Suprapubic skin (tissue), 4 donors: ENCODE measurements around the gene PHF5A. TPM values are rescaled to one million over a fixed set of nuclear protein-coding genes. Genes with fewer than 3 reads are reported as not detected.
"Not testable (repeated sequence)": the region's sequence is repeated elsewhere in the genome, so short reads cannot be mapped to it uniquely, and the experiment has no call there.

ENCODE experiments used
- DNase-seq, 2 donors: peaks; one replicate each; pipeline ENCODE4 v3.0.0-alpha.2; 2019; ENCODE audit warnings: low spot score in 2 of 2
- H3K27ac ChIP-seq: fragments of 200-600 bp; sonication (generic); one replicate; pipeline ENCODE4 v1.5.1; 2019
- H3K27me3 ChIP-seq: fragments of 200-600 bp; sonication (generic); one replicate; pipeline ENCODE4 v1.5.1; 2019
- H3K36me3 ChIP-seq: fragments of 200-600 bp; sonication (generic); one replicate; pipeline ENCODE4 v1.5.1; 2019
- H3K4me1 ChIP-seq: fragments of 200-600 bp; sonication (generic); one replicate; pipeline ENCODE4 v1.5.1; 2019
- H3K4me3 ChIP-seq: fragments of 200-600 bp; sonication (generic); one replicate; pipeline ENCODE4 v1.5.1; 2019; ENCODE audit warnings: mild to moderate bottlenecking
- H3K9me3 ChIP-seq: fragments of 200-600 bp; sonication (generic); one replicate; pipeline ENCODE4 v1.5.1; 2019
- CTCF ChIP-seq, 2 donors: fragments of 200-600 bp in 1 of 2; fragments of 450-650 bp in 1 of 2; sonication (generic) in 1 of 2; IDR thresholded peaks; one replicate each; pipeline ENCODE4 v1.5.1; 2016 to 2019; ENCODE audit warnings: antibody characterized with exemption in 2 of 2, mild to moderate bottlenecking in 1 of 2, moderate library complexity in 1 of 2
- EP300 ChIP-seq: sonication (generic); formaldehyde crosslinking; IDR thresholded peaks from one replicate; pipeline ENCODE4 v1.6.1; 2017; ENCODE audit warnings: antibody characterized with exemption
- POLR2A ChIP-seq, 2 donors: fragments of 450-650 bp; IDR thresholded peaks; one replicate each; pipeline ENCODE4 v1.6.1; 2017; ENCODE audit warnings: antibody characterized with exemption in 2 of 2, mild to moderate bottlenecking in 2 of 2, moderate library complexity in 2 of 2
- POLR2AphosphoS5 ChIP-seq, 3 donors: sonication (generic); formaldehyde crosslinking; IDR thresholded peaks; one replicate each; pipeline ENCODE4 v1.6.1; 2017; ENCODE audit warnings: antibody characterized with exemption in 3 of 3
- WGBS: methylation state at CpG from one replicate; pipeline ENCODE4 v1.1.5; 2018; 5-methylcytosine and 5-hydroxymethylcytosine counted together
- total RNA-seq, 4 donors: library from RNA; depleted of rRNA; stranded (reverse); fragments of >200 nt; gene quantifications; one replicate each; pipeline ENCODE4 v1.1.0, GENCODE V29; 2016

PHF5A gene
- total RNA-seq, 4 donors from 2014 or later: 26.7 to 47.1 (median 36.9) TPM

GRCh38 chr22:41436322-41437113, 32.0 kb downstream of the PHF5A start:
- Histone ChIP-seq H3K4me3 (no peak overlapping the region), H3K27me3 (no peaks in the 10 kb centered on the region), H3K36me3 (peaks cover 57% of the 10 kb centered on the region), H3K9me3 (no peaks in the 10 kb centered on the region), H3K27ac (no peak overlapping the region), H3K4me1 (peaks cover 33% of the 10 kb centered on the region)
- DNase-seq: no peak
- TF ChIP-seq EP300 (no peak), CTCF (IDR thresholded peaks at IDR 0.05) (no peak), POLR2A (IDR thresholded peaks at IDR 0.05) (no peak), POLR2AphosphoS5 (IDR thresholded peaks at IDR 0.05) (no peak)
- 77% methylated on average over 21 of the region's 23 CpGs for WGBS

GRCh38 chr22:41435560-41435959, 32.9 kb downstream of the PHF5A start:
- peaks cover 53% of the 10 kb centered on the region for H3K36me3 ChIP-seq
- H3K4me3 ChIP-seq: no peak overlapping the region
- TF ChIP-seq POLR2AphosphoS5 (IDR thresholded peaks at IDR 0.05) (no peak), CTCF (IDR thresholded peaks at IDR 0.05) (no peak), POLR2A (IDR thresholded peaks at IDR 0.05) (no peak), EP300 (no peak)
- no peak for DNase-seq
- no peaks in the 10 kb centered on the region for H3K9me3 ChIP-seq
- no peaks in the 10 kb centered on the region for H3K27me3 ChIP-seq
- WGBS: 71% methylated on average over 4 of the region's 4 CpGs
- H3K4me1 ChIP-seq: peaks cover 30% of the 10 kb centered on the region
- no peak overlapping the region for H3K27ac ChIP-seq

GRCh38 chr22:41434361-41435003, 34.0 kb downstream of the PHF5A start:
- Histone ChIP-seq H3K36me3 (peaks cover 52% of the 10 kb centered on the region), H3K4me1 (peaks cover 26% of the 10 kb centered on the region)
- H3K27me3 ChIP-seq, H3K27ac ChIP-seq, DNase-seq, H3K4me3 ChIP-seq, H3K9me3 ChIP-seq: not testable (repeated sequence)
- 56% methylated on average over 4 of the region's 5 CpGs for WGBS

DNA sequence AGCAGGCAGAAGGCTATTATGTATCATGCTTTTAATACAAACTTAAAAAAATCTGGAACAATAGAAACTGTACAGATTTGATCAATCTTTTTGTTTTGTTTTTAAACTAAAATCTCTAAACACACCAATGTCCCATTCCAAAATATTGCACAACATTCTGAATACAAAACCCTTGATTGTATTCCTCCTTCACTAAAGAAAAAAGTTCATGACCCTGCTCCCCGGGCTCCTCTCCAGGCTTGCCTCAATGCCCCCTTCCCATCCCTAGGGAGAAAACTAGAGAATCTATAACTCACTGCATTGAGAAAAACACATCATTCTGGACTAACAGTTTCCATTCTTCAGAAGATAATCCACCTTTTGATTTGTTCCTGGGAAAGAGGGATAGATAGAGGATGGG, 35.0 kb downstream of the PHF5A start:
- H3K4me3 ChIP-seq, DNase-seq, H3K27ac ChIP-seq, H3K9me3 ChIP-seq, H3K27me3 ChIP-seq: not testable (repeated sequence)
- 72% methylated on average over 1 of the region's 1 CpG for WGBS
- H3K4me1 ChIP-seq: peaks cover 19% of the 10 kb centered on the region
- peaks cover 55% of the 10 kb centered on the region for H3K36me3 ChIP-seq

GRCh38 chr22:41431656-41432055, 36.8 kb downstream of the PHF5A start:
- Histone ChIP-seq H3K9me3 (no peaks in the 10 kb centered on the region), H3K27ac (no peak overlapping the region), H3K36me3 (peaks cover 44% of the 10 kb centered on the region), H3K4me3 (no peak overlapping the region), H3K4me1 (peaks cover 19% of the 10 kb centered on the region), H3K27me3 (no peaks in the 10 kb centered on the region)
- TF ChIP-seq POLR2A (IDR thresholded peaks at IDR 0.05) (no peak), POLR2AphosphoS5 (IDR thresholded peaks at IDR 0.05) (no peak)
- WGBS: 76% methylated on average over 6 of the region's 6 CpGs
- no peak for DNase-seq

GRCh38 chr22:41429951-41430332, 38.5 kb downstream of the PHF5A start:
- Histone ChIP-seq H3K27ac (no peak overlapping the region), H3K4me3 (no peak overlapping the region), H3K4me1 (peaks cover 10% of the 10 kb centered on the region), H3K9me3 (no peaks in the 10 kb centered on the region), H3K27me3 (no peaks in the 10 kb centered on the region), H3K36me3 (peaks cover 36% of the 10 kb centered on the region)
- TF ChIP-seq EP300 (no peak), POLR2AphosphoS5 (IDR thresholded peaks at IDR 0.05) (no peak), CTCF (IDR thresholded peaks at IDR 0.05) (no peak), POLR2A (IDR thresholded peaks at IDR 0.05) (no peak)
- 92% methylated on average over 8 of the region's 8 CpGs for WGBS
- DNase-seq: no peak
